IPS-NIHi11 (cell line): ENCODE measurements around the gene ACTN1.
"Not testable (repeated sequence)": the region's sequence is repeated elsewhere in the genome, so short reads cannot be mapped to it uniquely, and the experiment has no call there.

Source experiments
- DNase-seq: peaks from one replicate; pipeline ENCODE4 v3.0.0; 2012; ENCODE audit warnings: mixed read lengths, low spot score

The ACTN1 gene

DNA sequence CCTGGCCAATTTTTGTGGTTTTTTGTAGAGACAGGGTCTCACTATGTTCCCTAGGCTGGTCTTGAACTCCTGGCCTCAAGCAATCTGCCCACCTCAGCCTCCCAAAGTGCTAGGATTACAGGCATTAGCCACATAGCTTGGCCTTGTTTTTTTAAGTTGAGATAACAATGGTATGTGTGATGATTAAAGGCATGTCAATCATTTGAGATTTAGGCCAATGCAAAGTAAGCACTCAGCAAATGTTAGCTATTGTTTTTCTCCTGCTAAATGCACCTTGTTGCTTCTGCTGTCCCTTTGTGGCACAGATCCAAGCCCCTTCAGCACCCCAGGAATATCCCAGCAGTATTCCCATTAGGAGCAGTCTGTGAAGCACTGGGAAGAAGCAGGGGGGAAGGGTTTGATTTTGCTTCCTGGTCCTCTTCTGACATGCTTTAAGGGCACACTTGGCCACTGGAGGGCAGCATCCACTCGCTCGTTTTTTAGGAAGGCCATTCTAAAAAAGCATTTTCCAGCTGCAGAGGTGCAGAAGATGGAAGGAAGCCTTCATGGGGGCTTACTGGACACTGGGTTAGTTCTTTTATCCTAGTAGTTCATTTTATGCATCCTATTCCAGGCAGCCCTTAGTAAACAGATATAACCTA, 116.0 kb downstream of the ACTN1 start:
- DNase-seq = peak; percentile 89

DNA sequence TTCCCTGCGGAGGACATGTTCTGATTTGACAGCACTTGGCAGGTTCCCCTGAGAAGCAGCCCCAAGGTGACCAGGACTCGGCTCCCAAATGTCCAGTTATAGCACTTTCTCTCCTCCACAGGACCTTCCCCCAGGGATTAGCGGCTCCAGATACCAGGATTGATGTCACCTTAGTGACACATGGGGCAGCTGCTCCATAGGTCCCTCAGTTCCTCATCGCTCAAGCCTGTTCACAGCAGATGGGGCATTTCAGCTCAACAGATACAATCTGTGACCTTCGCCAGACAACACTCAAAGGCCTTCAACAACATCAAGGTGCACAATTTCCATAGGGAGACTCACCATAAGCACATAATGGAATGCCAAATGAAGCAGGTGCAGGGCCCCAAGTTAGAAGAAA, 118.3 kb downstream of the ACTN1 start:
- DNase-seq = no peak

DNA sequence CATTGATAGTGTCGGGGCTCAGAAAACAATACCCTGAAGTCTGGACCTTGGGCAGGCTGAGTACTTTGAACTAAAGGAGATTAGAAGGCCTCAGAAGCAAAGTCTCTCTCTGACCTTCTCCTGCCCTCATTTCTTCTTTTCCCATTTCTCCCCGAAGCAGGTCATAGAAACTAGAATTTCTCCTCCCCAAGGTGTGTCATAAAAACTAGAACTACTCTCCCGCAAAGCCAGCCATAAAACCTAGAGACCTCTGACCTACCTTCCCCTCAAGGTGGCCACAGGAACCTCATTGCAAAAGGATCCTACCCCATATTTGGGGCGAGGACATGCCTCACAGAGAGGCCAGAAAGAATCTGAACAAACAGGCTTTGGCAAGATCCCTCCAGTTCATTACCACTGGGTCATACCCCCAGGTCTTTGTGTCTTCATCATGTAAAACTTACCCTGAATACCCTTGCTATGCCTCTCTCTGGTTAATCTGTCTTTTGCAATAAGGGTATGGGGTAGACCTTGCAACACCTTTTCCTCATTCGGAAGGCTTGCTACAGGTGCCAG, 121.5 kb downstream of the ACTN1 start:
- DNase-seq = no peak

DNA sequence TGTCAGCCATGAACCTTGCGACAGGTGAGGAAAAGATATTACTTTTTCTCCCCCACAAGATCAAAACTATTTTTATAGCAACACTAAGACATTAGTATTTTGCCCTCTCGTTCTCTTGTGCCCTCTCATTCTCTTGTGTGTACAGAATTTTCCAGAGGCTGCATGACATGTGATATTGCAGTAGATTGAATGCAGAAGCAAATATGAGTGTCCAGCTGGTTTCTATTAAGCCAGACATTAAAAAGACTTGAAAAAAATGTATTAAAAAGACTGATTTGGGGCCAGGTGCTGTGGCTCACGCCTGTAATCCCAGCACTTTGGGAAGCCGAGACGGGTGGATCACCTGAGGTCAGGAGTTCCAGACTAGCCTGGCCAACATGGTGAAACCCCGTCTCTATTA, 122.5 kb downstream of the ACTN1 start:
- no peak for DNase-seq

DNA sequence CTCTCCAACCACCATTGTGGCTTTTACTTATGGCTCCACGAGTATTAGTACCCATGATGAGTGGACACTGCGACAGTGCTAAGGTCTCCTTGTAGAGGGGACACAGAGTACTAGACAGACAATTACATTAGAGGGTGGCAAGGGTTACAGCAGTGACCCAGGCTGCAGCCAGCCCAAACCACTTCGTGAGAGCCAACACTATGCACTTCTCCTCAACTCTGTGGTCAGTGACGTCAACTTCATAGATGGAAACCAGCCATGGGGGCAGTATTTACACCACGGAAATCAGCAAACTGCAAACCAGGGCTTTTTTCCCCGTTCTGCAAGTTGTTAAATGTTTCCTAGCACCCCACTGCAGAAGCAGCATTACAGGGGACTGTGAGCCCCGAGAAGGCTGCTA, 124.7 kb downstream of the ACTN1 start:
- no peak for DNase-seq

DNA sequence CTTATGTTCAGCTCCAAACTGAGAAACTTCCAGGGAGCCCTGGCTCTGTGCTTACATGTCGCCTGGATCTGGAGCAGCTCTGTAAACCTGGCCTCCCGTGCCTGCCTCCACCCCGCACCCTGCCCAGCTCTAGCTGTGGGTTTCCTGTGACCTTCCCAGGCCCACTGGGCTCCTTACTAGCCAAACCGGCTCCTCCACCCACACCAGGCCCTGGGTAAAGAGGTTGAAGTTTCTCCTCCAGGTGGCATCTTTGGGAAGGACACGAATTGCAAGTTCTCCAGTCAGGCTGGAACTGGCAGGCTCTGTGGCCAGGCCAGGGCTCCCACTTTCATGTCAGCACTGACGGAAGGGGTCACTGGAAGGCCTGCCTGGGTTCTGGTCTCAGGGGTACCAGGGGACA, 125.4 kb downstream of the ACTN1 start:
- no peak for DNase-seq

DNA sequence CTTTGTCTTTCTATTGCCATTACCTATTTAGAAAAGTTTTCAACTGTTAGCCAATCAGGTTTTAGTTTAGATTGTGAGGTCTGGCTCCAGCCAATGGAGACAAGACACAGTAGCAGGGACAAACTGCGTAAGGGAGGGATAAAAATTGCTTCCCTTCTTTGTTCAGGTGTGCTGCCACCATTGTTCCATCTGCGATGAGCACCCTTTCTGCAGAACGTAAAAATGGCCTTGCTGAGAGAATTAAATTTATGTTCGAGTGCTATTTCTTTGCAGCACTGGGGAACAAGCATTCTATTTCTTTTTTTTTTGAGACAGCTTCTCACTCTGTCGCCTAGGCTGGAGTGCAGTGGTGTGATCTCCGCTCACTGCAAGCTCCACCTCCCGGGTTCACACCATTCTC, 126.6 kb downstream of the ACTN1 start:
- not testable (repeated sequence) for DNase-seq

DNA sequence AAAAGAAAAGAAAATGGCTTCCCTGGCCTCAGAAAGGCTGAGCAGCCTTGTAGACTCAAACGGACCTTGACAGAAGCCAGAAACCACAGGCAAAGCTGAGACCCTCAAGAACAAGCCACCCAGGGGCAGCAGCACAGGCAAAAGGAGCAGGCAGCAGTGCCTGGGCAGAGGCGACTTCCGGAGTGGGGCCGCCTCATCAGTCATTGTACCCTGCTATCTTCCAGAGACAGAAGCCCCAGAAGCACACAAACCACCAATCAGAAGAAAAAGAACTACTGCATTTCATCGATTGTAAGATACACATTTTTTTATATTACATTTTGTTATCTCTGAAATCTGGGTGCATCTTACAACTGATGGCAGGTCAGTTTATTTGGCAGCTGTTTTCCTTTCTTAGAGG, 128.0 kb downstream of the ACTN1 start:
- DNase-seq = no peak

DNA sequence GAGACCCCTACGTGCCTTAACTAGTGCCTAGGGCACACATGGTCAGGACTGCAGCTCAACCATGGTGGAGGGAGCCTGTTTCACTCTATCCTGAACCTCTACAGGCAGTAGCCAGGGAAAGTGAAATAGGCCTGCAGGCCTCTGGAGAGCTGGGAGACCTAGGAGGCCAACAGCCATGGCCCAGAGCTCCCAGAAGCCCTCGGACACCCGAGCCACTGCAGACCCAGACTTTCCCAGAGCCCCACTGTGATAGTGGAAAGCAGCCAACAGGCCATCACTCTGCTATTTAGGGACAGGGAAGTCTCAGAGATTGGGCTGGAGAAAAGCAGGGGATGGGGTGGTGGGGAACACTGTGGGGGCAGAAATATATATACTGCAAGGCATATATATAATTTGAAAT, 129.7 kb downstream of the ACTN1 start:
- DNase-seq = no peak

DNA sequence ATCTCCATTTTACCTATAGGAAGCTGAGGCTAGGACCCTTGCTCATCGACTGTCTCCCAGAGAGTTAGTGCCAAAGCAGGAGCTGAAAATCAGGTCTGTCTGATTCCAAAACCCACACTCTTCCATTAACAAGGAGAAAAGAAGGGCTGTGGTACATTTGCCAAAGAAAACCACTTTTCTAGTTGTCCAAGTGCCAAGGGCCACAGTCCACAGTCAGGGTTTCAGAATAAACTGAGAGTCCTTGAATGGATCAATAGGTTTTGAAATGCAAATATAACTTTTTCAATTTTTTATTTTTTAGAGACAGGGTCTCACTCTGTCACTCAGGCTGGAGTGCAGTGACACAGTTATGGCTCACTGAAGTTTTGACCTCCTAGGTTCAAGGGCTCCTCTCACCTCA, 130.8 kb downstream of the ACTN1 start:
- no peak for DNase-seq

DNA sequence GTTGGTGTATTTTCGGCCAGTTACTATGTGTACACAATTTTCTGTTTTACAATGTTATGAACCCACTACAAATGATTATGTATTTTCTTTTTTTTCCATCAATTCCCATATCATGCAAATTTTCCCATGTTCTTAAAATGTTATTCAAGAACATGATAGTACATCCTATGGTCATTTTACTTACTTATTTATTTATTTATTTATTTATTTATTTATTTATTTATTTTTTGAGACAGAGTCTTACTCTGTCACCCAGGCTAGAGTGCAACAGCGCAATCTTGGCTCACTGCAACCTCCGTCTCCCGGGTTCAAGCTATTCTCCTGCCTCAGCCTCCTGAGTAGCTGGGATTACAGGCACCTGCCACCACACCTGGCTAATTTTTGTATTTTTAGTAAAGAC, 131.5 kb downstream of the ACTN1 start:
- not testable (repeated sequence) for DNase-seq

DNA sequence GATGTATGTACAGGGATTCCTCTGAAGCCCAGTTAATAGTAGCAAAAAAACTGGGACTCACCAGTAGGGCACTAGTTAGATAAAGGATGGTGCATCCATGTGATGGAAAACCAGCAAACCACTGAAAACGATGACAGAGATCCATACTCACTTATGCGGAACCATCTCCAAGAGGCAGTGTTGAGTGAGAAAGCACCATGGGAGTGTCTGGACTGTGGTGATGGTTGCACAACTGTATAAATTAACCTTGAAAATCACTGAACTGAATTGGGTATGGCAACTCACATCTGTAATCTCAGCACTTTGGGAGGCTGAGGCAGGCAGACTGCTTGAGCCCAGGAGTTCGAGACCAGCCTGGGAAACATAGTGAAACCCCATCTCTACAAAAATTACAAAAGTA, 132.6 kb downstream of the ACTN1 start:
- DNase-seq = no peak

DNA sequence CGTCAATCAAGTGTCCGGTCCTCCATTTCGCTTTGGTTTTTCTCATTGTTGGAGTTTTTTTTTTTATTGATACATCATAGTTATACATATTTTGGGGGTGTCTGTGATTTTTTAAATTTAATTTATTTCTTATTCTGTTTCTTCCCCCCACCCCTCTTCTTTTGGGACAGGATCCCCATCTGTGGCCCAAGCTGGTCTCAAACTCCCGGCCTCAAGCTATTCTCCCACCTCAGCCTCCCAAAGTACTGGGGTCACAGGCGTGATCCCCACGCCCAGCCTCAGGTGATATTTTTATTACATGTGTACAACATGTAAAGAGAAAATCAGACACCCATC, 134.9 kb downstream of the ACTN1 start:
- DNase-seq = no peak

DNA sequence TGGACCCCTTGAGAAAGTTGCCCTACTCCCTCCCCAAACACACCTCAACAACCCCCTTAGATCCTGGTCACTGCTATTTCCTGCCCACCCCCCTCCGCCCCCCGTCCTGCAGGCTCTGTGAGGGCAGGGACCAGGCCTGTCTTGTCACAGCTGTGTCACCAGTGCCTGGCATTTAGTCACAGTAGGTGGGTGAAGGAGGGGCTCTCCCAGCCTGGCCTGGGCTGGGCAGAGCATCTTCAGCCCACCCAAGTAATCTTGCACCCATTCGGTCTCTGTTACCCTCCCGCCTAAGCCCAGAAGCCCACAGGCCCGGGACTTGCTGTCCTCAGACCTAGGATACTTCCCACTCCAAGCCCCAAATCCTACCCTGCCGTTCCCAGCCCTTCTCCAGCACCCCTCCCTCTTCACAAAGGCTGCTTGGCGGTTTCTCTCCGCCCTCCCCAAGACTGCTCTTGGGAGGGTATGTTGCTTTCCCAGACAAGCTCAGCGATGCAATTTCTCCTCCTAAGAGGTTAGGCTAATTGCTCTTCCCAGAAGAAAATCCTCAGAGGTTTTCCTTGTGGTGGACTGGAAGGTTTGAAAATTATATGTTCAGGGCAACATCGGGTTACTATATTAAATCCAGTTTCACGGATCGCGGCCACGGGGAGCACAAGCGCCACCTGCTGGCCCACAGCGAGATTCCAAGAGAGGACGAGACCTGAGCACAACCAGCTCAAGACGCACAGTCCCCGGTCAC, 135.5 kb downstream of the ACTN1 start:
- DNase-seq = peak; percentile 82

DNA sequence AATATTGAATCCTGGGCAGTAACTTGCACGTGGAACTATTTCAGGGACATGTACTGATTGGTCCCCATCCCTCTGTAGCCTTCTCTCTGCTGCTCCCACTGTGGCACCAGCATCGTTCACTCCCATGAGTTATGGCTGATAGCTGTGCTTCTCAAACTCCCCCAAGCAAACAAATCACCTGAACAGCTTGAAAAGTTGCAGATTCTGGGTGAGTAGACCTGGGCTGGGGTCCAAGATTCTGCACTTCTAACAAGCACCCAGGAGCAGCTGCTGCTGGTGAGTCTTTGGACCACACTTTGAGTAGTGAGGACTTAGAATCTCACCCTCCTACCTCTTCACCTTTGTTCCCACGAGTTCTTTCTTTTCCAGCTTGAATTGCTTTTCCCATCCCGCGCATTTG, 136.8 kb downstream of the ACTN1 start:
- DNase-seq = no peak

DNA sequence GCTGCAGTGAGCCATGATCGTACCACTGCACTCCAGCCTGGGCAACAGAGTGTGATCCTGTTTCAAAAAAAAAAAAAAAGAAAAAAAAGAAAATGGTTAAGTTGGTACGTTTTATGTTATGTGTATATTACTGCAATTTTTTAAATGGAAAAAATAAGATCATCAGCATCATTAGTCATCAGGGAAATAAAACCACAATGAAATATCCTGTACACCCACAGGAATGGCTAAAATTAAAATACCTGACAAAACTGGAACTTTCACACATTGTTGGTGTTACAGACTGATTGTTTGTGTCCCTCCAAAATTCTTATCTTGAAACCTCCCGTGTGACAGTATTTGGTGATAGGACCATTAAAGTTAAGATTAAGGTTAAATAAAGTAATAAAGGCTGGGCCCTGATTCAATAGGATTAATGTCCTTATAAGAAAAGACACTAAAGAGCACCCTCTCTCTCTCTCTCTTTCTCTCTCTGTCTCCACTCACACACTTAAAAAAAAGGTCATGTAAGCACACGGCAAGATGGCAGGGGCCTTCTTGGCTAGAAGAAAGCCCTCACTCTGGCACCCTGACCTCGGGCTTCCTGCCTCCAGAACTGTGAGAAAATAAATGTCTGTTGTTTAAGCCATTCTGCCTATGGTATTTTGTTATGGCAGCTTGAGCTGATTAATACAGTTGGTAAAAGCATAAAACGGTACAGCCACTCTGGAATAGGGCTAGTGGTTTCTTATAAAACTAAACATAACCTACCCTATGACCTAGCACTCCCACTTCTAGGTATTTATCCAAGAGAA, 137.9 kb downstream of the ACTN1 start:
- DNase-seq = no peak

DNA sequence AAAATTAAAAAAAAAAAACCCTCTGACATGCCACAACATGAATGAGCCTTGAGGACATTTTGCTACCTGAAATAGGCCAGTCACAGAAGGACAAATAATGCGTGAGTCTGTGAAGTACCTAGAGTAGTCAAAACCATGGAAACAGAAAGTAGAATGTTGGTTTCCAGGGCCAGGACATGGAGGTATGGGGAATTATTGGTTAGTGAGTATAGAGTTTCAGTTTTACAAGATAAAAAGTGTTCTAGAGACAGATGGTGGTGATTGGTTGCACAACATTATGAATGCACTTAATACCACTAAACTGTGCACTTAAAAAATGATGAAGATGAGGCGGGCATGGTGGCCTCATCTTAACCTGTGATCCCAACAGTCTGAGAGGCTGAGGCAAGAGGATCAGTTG, 138.6 kb downstream of the ACTN1 start:
- DNase-seq = no peak

DNA sequence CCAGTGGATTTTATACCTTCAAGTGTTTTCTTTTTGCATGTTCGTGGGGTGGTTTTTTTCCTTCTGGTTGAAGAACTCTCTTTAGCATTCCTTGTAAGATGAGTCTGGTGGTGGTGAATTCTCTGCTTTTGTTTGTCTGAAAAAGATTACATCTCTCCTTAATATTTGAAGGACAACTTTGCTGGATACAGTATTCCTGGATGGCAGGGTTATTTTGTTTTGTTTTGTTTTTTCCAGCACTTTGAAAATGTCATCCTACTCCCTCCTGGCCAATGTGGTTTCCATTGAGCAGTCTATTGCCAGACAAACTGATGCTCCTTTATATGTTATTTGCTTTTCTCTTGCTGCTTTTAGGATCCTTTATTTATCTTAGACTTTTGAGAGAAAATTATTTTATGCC, 143.0 kb downstream of the ACTN1 start:
- DNase-seq = no peak

DNA sequence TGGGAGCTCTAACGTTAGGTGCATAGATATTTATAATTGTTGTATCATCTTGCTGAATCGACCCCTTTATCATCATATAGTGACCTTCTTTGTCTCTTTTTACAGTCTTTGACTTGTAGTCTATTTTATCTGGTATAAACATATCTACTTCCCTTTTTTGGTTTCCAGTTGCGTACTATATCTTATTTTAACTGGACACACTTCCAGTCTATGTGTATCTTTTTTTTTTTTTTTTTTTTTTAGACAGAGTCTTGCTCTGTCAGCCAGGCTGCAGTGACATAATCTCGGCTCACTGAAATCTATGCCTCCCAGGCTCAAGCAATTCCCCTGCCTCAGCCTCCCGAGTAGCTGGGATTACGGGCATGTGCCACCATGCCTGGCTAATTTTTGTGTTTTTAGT, 144.3 kb downstream of the ACTN1 start:
- DNase-seq = no peak

DNA sequence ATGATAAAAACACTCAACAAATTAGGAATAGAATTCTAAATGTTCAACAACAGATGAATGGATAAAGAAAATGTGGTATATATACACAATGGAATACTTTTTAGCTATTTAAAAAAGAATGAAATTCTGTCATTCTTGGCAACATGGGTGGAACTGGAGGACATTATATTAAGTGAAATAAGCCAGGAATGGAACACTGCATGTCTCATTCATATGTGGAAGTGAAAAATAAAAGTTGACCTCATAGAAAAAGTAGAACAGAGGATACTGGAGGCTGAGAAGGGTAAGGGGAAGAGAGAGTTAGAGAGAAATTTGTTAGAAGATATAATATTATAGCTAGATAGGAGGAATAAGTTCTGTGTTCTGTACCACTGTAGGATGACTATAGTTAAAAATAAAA, 150.4 kb downstream of the ACTN1 start:
- DNase-seq = no peak

DNA sequence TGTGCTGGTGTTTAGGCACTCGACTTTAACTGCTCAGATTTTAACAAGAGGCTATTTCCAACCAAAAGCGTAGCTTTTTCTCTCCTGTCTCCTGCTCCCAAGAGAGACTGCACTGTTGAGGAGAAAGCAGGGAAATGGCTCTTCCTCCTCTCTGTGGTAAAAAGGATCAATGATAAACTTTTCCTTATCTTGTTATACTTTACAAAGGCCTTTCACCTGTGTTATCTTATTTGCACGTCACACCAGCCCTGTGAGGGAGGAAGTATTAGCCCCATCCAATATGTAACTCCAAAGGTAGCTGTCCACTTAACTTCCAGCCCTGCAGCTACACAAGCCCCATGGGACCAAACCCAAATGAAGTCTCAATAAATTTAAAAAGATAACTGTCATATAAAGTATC, 153.4 kb downstream of the ACTN1 start:
- DNase-seq = no peak

DNA sequence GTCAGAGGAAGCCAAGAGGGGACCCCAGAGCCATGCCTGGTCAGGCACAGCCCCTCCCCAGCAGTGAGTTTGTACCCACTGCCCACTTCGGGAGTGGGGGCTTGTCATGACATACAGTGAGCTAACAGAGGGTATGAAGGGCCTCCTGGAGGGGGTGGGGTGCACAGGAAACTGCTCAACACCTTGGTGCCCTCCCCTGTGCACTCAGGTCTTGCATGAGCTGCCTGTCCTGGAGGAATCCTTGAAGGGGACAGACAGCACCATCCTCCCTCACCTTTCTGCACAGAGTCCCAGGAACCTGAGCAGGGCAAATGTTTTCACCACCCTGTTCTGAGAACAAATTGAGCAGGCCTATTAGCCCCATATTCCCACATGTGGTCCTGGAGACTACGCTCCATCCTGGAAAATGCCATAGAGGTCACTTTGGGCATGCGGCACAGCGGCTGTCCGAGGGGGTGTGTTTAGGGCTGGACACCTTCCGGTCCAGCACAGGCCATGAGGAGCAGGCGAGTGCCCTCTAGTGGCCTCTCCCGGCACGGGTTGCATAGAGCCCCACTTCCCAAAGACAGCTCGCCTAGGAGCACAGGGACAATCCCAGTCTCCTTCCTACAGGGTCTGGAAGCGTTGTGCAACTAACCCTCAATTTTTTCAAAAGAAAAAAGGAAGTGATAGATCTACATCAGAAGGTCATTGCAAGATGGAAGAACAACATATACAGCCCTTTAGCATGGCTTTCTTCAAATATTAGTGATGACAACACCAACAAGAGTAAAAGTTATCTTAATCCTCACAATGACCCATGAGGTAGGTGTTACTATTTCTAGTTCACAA, 154.4 kb downstream of the ACTN1 start:
- peak; percentile 93 for DNase-seq
